GM12878 (cell line): ENCODE data around the gene CLDN5. TPM values are rescaled to one million over a fixed set of nuclear protein-coding genes. Genes with fewer than 3 reads are reported as not detected.

Experiments used
- ATAC-seq: fragments of 200-7000 bp; cut with Tn5 transposase; 3 replicates; pipeline ENCODE4 v1.9.1; 2020; ENCODE audit warnings: mild to moderate bottlenecking, moderate library complexity
- BruUV-seq: library from RNA; stranded (reverse); fragments of 400-500 nt; replicated peaks from 2 replicates; lab custom pipeline; 2021; lab: Mats Ljungman, UMichigan
- CTCF ChIA-PET: fragments of 300-600 bp; sonication (Branson Sonifier 250); formaldehyde crosslinking; extraction: SDS; loops from one replicate; lab custom pipeline; 2021; ENCODE audit warnings: inconsistent platforms; lab: Yijun Ruan, JAX
- POLR2A ChIA-PET: fragments of 350-600 bp; formaldehyde crosslinking; extraction: SDS; loops from one replicate; lab custom pipeline; 2021; ENCODE audit warnings: inconsistent platforms; lab: Charles Lee
- RAD21 ChIA-PET: fragments of 300-600 bp; sonication (Branson Sonifier 250); formaldehyde crosslinking; loops from one replicate; lab custom pipeline; 2023; ENCODE audit warnings: antibody characterized with exemption; ENCODE audit not compliant: unreplicated experiment; lab: Charles Lee
- SMC1A ChIA-PET: fragments of 300-600 bp; sonication (Branson Sonifier 250); formaldehyde crosslinking; loops from one replicate; lab custom pipeline; 2023; ENCODE audit not compliant: unreplicated experiment, uncharacterized antibody; lab: Charles Lee
- DNase-seq: peaks from one replicate; pipeline ENCODE4 v3.0.0-alpha.2; 2011; ENCODE audit warnings: low read depth, low spot score
- FAIRE-seq: peaks from 3 replicates; lab custom pipeline; 2011; peaks lifted over from hg19 to GRCh38; lab: Jason Lieb, UNC
- H2AFZ ChIP-seq: 2 replicates; pipeline ENCODE4 v1.6.0; 2011; ENCODE audit warnings: low read depth, low read length, control low read depth; ENCODE audit not compliant: control insufficient read depth
- H3K27ac ChIP-seq: 2 replicates; pipeline ENCODE4 v1.5.1; 2011; ENCODE audit warnings: control low read depth; ENCODE audit not compliant: control insufficient read depth, insufficient read depth
- H3K27me3 ChIP-seq, 2 experiments: replicated peaks in 1 of 2; 2 replicates each; pipeline versions ENCODE4 v1.6.0 to v1.6.1; 2011; ENCODE audit warnings: low read length in 1 of 2; ENCODE audit not compliant: control insufficient read depth in 2 of 2, insufficient read depth in 2 of 2
- H3K36me3 ChIP-seq, 2 experiments: 2 replicates each; pipeline ENCODE4 v1.5.1; 2011; ENCODE audit warnings: low read length in 1 of 2; ENCODE audit not compliant: control insufficient read depth in 2 of 2, insufficient read depth in 2 of 2
- H3K4me1 ChIP-seq: 2 replicates; pipeline ENCODE4 v1.6.1; 2011; ENCODE audit warnings: mild to moderate bottlenecking, low read length, moderate library complexity, mixed read lengths; ENCODE audit not compliant: control insufficient read depth, insufficient read depth
- H3K4me2 ChIP-seq: 2 replicates; pipeline ENCODE4 v1.6.0; 2011; ENCODE audit warnings: control low read depth; ENCODE audit not compliant: control insufficient read depth, insufficient read depth
- H3K4me3 ChIP-seq: fragments of 200-600 bp; sonication (generic); 2 replicates; pipeline ENCODE4 v1.5.1; 2016
- H3K79me2 ChIP-seq: 2 replicates; pipeline ENCODE4 v1.6.0; 2011; ENCODE audit warnings: low read length; ENCODE audit not compliant: control insufficient read depth, insufficient read depth
- H3K9ac ChIP-seq: 2 replicates; pipeline ENCODE4 v1.8.0; 2011; ENCODE audit warnings: low read length, control low read depth, mixed read lengths; ENCODE audit not compliant: control insufficient read depth, insufficient read depth
- H3K9me3 ChIP-seq: replicated peaks from 3 replicates; pipeline ENCODE4 v1.5.1; 2011; ENCODE audit warnings: mild to moderate bottlenecking, low read length; ENCODE audit not compliant: control insufficient read depth, insufficient read depth
- H4K20me1 ChIP-seq: 2 replicates; pipeline ENCODE4 v1.6.0; 2011; ENCODE audit not compliant: control insufficient read depth, insufficient read depth
- CHD2 ChIP-seq: IDR thresholded peaks from 2 replicates; pipeline ENCODE4 v1.6.1; 2011; ENCODE audit warnings: low read depth, low read length, improper control_type of control experiment, borderline replicate concordance
- EZH2 ChIP-seq: IDR thresholded peaks from 2 replicates; pipeline ENCODE4 v1.6.1; 2012; ENCODE audit warnings: low read depth, mild to moderate bottlenecking, control low read depth, inconsistent platforms, low read length, borderline replicate concordance; ENCODE audit not compliant: control insufficient read depth
- IRF5 ChIP-seq: fragments of 450-650 bp; IDR thresholded peaks from 2 replicates; pipeline ENCODE4 v1.6.1; 2017; ENCODE audit warnings: borderline replicate concordance
- KAT2A ChIP-seq: conservative IDR thresholded peaks from 2 replicates; pipeline ENCODE4 v1.6.1; 2011; ENCODE audit warnings: low read depth, low read length; ENCODE audit not compliant: control insufficient read depth
- MYB ChIP-seq: fragments of 150-350 bp; IDR thresholded peaks from 2 replicates; pipeline ENCODE4 v1.6.1; 2014; ENCODE audit warnings: mild to moderate bottlenecking, low read depth, low read length, borderline replicate concordance
- PAX8 ChIP-seq: fragments of 450-650 bp; IDR thresholded peaks from 2 replicates; pipeline ENCODE4 v1.6.1; 2017; ENCODE audit warnings: mild to moderate bottlenecking, moderate library complexity
- PKNOX1 ChIP-seq: fragments of 450-650 bp; IDR thresholded peaks from 2 replicates; pipeline ENCODE4 v1.6.1; 2016; ENCODE audit warnings: mild to moderate bottlenecking
- PML ChIP-seq: IDR thresholded peaks from 2 replicates; pipeline ENCODE4 v1.6.1; 2012; ENCODE audit warnings: low read length, inconsistent platforms
- RCOR1 ChIP-seq: conservative IDR thresholded peaks from 2 replicates; pipeline ENCODE4 v1.6.1; 2012; ENCODE audit warnings: low read depth, low read length, improper control_type of control experiment
- SIX5 ChIP-seq: IDR thresholded peaks from 2 replicates; pipeline ENCODE4 v1.6.1; 2011; ENCODE audit warnings: mild to moderate bottlenecking, low read depth, low read length, moderate library complexity; ENCODE audit not compliant: severe bottlenecking
- SMAD5 ChIP-seq: IDR thresholded peaks from 2 replicates; pipeline ENCODE4 v1.6.1; 2016; ENCODE audit warnings: antibody characterized with exemption, low read depth
- SMARCA5 ChIP-seq: fragments of 450-650 bp; IDR thresholded peaks from 2 replicates; pipeline ENCODE4 v1.6.1; 2017; ENCODE audit warnings: mild to moderate bottlenecking
- SUZ12 ChIP-seq: fragments of 200-600 bp; sonication (generic); IDR thresholded peaks from one replicate; pipeline ENCODE4 v1.6.1; 2018; ENCODE audit warnings: antibody characterized with exemption, mild to moderate bottlenecking; ENCODE audit not compliant: unreplicated experiment
- ZNF207 ChIP-seq: fragments of 450-650 bp; IDR thresholded peaks from 2 replicates; pipeline ENCODE4 v1.6.1; 2014; ENCODE audit warnings: antibody characterized with exemption, mild to moderate bottlenecking, borderline replicate concordance
- ZNF24 ChIP-seq: fragments of 450-650 bp; IDR thresholded peaks from 2 replicates; pipeline ENCODE4 v1.6.1; 2017; ENCODE audit warnings: antibody characterized with exemption, mild to moderate bottlenecking
- ZNF592 ChIP-seq: fragments of 450-650 bp; IDR thresholded peaks from 2 replicates; pipeline ENCODE4 v1.6.1; 2017; ENCODE audit warnings: mild to moderate bottlenecking, moderate library complexity
- whole genome bisulfite sequencing: methylation state at CpG from one replicate; pipeline ENCODE4 v1.1.6; 2016; ENCODE audit warnings: low lambda C conversion rate; ENCODE audit not compliant: insufficient replicate concordance, insufficient coverage; ENCODE audit errors: missing lambda C conversion rate; 5-methylcytosine and 5-hydroxymethylcytosine counted together
- in situ Hi-C: fragments of 300-500 bp; cut with MboI; formaldehyde crosslinking; loops from 9 replicates; pipeline ENCODE4 v1.14.3; 2018; ENCODE audit warnings: mixed read lengths
- intact Hi-C: fragments of 100-400 bp; cut with micrococcal nuclease; formaldehyde crosslinking; loops from one replicate; pipeline ENCODE4 v1.14.2; 2022; ENCODE audit not compliant: unreplicated experiment
- polyA plus RNA-seq, 11 experiments: library from polyadenylated mRNA; depleted of rRNA in 4 of 11; unstranded in 6 of 11; stranded (reverse) in 5 of 11; fragments of >200 nt; fragmentation: Nextera tagmentation in 4 of 11; fragmentation: Illumina TruSeq in 1 of 11; extraction: Ambion mirVana in 4 of 11; extraction: Trizol in 1 of 11; gene quantifications; 1 replicate in 1 of 11; 2 replicates in 10 of 11; pipeline versions ENCODE4 v1.2.1 to v1.2.3, GENCODE V29; 2011 to 2016; ENCODE audit warnings: inconsistent platforms in 2 of 11, missing spikeins in 2 of 11, low read depth in 1 of 11
- total RNA-seq, 4 experiments: library from RNA; depleted of rRNA in 3 of 4; stranded (reverse); fragments of >200 nt in 3 of 4; fragmentation: Illumina TruSeq in 1 of 4; extraction: Trizol in 1 of 4; gene quantifications; 2 replicates each; pipeline versions ENCODE4 v1.2.1 to v1.2.3, GENCODE V29; 2013 to 2021

CLDN5 gene
- total and polyA plus RNA-seq, 10 of the 15 experiments (the other 5 are each of a cell fraction or from before 2014, with no cell fraction given), result 0.15 TPM; not detected in 9

- H4K20me1 ChIP-seq, result no peaks in the 10 kb centered on the region
- WGBS, result 21% methylated on average over 2 of the region's 2 CpGs
- no peak overlapping the region for H3K4me3 ChIP-seq
- ChIA-PET POLR2A (no interaction called here), RAD21 (no interaction called here), CTCF (no interaction called here), SMC1A (interaction anchor here (1.7 kb wide), 1 partner anchor 93 kb away, joined by 4 read pairs; no protein-coding TSS in a partner anchor)
- no TSS peak for BruUV-seq
- in situ Hi-C loops (loop anchor here (5.0 kb wide), 1 partner anchor 53 kb away; no protein-coding TSS in a partner anchor), intact Hi-C loops (no loop called here)
- no peaks in the 10 kb centered on the region for H3K9me3 ChIP-seq
- H3K27ac ChIP-seq, result no peak overlapping the region
- no peaks in the 10 kb centered on the region for H3K4me1 ChIP-seq
- H3K27me3 ChIP-seq, result peaks cover 0 to 2% of the 10 kb centered on the region in 2 experiments; a peak in 1 of 4 replicates
- H3K36me3 ChIP-seq, result no peaks in the 10 kb centered on the region
- H3K9ac ChIP-seq, result no peak overlapping the region
- H3K79me2 ChIP-seq, result no peaks in the 10 kb centered on the region
- FAIRE-seq, result no peak
- ATAC-seq, result no peak
- no peak for DNase-seq
- H3K4me2 ChIP-seq, result no peak overlapping the region
- H2AFZ ChIP-seq, result no peak overlapping the region
- no peak for TF ChIP-seq PKNOX1
- no peak for TF ChIP-seq EZH2
- no peak for TF ChIP-seq CHD2
- no peak for TF ChIP-seq PAX8
- no peak for TF ChIP-seq SMAD5
- TF ChIP-seq PML, result no peak
- no peak for TF ChIP-seq SMARCA5
- TF ChIP-seq KAT2A, result no peak
- TF ChIP-seq IRF5, result no peak
- no peak for TF ChIP-seq ZNF207
- TF ChIP-seq ZNF592, result no peak
- no peak for TF ChIP-seq MYB
- TF ChIP-seq RCOR1, result no peak
- TF ChIP-seq SIX5, result no peak
- no peak for TF ChIP-seq SUZ12
- TF ChIP-seq ZNF24, result no peak
Measured at GRCh38 chr22:19569976-19570375, 45.8 kb upstream of the CLDN5 start.
